GM18526 (cell line): ENCODE results near the gene PRELP.

Experiments used
- POLR2A ChIP-seq: IDR thresholded peaks from 3 replicates; pipeline ENCODE4 v1.6.1; 2011; ENCODE audit not compliant: insufficient read length; ENCODE audit errors: extremely low read depth

The PRELP gene

GRCh38 chr1:203537806-203538464, 62.3 kb downstream of the PRELP start:
- TF ChIP-seq POLR2A: no peak

DNA sequence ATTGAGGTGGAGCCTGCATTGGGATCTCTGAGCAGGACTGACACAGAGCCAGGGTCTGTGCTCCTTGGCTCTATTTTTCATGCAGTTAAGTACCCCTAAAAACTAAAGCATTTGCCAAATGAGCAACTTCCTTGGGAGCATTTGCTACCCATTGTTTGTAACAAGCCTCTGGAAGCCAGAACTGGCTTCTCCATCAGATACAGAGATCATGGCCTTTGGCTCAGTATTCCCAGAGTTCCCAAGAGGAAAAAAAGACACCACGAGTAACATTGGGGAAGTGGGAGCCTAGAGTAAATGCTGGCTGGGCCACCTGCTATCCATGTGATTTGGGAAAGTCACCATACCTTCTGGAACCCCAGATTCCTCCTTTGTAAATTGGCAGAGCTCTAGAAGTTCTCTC, 63.1 kb downstream of the PRELP start:
- no peak for TF ChIP-seq POLR2A

DNA sequence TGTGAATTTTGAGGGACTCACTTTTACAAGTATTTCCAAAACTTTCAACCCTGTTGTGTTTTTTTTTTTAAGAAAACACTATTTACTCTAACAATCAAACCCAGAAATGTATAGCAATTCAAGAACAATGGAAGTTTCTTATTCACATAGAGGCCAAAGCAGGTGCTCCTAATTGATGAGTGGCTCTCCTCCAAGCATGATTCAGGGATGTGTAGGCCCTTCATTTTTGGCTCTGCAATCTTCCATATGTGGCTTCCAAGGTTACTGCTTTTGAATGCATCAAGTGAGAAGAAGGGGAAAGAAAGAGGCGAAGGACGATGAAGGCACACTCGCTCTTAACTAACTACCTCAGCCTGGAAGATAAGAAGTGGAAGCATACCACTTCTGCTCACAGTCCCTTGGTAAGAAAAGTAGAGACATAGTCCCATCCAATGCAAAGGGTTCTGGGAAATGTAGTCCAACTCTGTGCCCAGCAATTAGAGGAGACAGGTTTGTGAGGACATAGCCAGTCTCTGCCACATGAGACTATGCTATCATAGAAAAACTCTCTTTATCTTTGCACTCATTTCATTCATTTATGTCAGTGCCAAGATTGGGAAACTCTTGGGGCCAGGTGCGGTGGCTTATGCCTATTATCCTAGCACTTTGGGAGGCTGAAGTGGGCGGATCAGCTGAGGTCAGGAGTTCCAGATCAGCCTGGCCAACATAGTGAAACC, 64.4 kb downstream of the PRELP start:
- TF ChIP-seq POLR2A: no peak
